Measurements from ENCODE around the gene PBXIP1.

GRCh38 chr1:154954541-154954940 lies 1.4 kb downstream of the PBXIP1 start:
- TF ChIP-seq POLR2AphosphoS5 (IDR thresholded peaks at IDR 0.05; ENCODE audit: low read depth, low read length) (no peak), TAF1 (IDR thresholded peaks at IDR 0.05; ENCODE audit: borderline replicate concordance, insufficient read depth, low read length) (no peak)
